ENCODE results near the gene PSG6.
"Not testable (repeated sequence)": the region's sequence is repeated elsewhere in the genome, so short reads cannot be mapped to it uniquely, and the experiment has no call there.

PSG6 gene

DNA sequence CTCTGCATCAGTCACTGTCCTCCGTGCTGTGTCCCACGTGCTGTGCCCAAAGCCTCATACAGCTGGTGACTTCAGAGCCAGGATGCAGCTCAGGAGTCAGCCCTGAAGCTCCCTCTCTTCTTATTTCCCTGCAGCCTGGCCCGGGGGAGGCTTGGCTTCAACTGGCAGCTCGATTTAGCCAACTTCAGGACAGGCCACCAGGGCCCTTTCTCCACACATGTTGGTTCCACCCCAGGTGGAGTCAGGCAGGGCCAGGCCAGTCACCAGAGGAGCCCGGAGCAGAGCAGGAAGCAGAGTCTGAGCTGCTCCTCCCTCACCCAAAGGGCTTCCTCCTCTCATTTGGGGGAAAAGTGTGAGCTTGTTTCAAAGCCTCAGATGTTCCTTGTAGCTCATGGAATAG lies 11.5 kb downstream of the PSG6 start:
- DNase-seq: not testable (repeated sequence)

DNA sequence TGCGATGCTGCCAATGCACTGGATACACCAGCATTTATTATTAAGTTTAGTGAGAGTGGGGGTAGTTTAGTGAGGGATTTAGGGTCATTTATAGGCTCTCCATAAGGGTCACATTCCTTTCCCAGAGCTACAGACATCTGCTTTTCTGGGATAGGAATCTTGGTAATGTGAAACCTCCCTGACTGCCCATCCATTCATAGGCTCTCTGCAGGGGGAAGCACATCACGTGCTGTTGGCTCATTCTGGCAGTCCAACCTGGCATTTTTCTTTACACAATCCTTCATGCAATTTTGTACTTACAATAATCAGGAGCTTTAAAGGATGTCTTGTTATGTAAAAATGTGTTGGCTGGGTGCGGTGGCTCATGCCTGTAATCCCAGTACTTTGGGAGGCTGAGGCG lies 17.1 kb downstream of the PSG6 start:
- DNase-seq: not testable (repeated sequence)

DNA sequence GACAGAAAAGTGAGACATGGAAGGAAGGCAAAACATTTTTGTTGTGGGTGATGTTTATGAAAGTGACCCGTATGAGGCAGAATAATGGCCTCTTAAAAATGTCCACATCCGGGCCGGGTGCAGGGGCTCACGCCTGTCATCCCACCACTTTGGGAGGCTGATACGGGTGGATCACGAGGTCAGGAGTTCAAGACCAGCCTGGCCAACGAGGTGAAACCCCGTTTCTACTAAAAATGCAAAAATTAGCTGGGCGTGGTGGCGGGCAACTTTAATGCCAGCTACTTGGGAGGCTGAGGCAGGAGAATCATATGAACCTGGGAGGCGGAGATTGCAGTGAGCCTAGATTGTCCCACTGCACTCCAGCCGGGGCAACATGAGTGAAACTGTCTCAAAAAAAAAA lies 18.0 kb downstream of the PSG6 start:
- not testable (repeated sequence) for DNase-seq

DNA sequence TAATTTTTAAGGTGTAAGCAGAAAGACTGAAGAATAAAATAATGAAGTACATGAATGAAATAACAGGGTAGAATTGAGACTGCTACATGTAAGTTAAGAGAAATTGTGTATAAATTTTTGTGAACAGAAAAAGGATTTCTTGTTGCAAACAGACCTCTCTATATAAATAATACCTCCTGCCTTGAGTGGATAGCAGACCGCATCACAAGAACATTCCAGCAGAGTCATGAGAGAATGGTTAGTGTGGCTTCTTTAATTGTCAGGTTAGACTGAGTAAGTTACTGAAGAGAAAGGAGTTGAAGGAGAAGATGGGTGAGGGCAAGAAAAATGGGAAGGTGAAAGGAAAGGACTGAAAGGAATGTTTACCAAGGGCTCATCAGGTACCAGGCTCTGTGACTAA lies 18.6 kb downstream of the PSG6 start:
- not testable (repeated sequence) for DNase-seq

DNA sequence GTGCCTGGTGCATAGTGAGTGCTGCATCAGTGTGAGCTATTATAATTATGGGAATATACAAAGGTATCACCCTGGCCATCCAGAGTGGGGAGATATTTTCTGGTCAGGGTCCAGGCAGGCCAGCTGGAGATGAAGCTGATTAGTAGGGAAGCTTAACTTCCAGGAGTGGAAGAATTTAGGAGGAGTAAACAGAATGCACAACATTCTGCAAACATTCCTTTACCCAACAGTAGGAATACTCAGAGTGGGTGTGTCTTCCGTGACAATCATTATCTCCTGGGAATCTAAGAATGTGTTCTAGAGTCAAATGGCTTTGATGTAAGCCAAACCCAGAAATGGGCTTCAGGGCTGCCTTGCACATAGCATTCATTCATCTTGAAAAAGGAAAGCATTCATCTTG lies 19.0 kb downstream of the PSG6 start:
- not testable (repeated sequence) for DNase-seq

DNA sequence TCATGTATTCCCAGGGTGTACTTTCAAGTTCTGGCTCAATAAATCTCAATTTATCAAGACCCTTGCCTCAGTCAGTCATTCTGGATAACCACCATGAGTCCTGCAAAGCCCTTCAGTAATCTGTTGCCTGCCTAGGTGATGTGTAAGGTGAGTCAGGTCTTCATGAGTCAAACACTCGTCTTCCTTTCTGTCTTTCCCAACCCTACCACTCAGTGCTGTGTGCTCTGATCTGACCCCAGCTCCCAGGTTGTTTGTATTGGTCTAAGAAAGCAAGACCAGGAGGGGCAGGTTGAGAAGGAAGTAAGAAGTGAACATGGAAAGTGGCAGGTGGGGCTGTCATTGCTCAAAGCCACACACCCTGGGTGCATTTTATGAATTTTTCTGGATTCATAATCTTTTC lies 20.0 kb downstream of the PSG6 start:
- DNase-seq: not testable (repeated sequence)

DNA sequence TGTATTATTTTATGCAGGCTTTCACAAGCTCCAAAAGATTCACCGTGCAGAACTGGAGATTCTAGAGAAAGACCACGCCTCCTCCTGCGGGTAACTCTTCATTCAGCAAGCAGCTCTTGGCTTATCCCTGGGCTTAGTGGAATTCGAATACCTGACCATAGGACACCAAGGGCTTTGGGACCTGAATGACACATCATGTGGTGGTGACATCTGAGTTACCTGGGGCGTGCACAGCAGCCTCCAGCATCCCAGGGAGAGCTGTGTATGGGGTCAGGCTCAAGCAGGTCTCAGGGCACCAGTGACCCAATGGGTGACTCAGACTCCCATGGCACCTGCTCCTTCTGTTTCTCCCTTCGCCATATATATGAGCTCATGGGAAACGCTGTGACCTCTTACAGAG lies 27.2 kb downstream of the PSG6 start:
- DNase-seq: not testable (repeated sequence)

DNA sequence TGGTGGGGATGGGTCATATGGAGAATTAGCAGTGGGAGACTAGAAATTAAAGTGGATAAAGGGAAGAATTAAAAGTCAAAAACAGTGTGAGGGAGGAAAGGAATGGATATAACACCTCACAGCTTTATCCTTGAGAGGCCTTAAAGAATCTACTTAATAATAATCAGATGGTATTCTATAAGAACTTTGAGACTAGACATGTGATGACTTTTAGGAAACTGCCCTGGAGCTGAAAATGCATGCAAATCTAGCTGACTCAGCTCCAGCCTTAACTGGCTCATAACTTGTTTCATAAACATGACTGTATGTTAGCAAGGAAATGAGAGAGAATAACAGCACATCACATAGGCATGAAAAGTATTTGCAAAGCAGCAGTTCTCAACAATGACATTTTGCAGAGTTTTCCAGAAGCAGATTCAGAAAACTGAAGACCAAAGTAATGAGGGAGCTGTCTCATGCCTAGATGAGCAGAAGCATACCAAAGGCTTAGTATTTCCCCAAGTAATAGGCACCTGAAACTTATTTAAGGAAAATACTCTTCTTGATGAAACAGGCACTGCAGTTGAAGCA lies 29.7 kb downstream of the PSG6 start:
- not testable (repeated sequence) for DNase-seq

DNA sequence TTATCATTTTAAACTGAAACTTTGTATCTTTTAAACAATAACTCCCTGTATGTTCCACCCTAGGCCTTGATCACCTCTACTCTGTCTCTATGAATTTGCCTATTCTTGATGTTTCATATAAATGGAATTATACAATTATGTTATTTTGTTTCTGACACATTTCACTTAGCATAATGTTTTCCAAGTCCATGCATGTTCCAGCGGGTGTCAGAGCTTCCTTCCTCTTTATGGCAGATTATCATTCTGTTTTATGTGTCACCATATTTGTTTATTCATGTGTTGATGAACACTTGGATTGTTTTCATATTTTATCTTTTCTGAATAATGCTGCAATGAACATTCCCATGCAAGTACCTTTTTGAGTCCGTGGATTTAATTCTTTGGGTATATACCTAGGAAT lies 35.0 kb downstream of the PSG6 start:
- DNase-seq: not testable (repeated sequence)

DNA sequence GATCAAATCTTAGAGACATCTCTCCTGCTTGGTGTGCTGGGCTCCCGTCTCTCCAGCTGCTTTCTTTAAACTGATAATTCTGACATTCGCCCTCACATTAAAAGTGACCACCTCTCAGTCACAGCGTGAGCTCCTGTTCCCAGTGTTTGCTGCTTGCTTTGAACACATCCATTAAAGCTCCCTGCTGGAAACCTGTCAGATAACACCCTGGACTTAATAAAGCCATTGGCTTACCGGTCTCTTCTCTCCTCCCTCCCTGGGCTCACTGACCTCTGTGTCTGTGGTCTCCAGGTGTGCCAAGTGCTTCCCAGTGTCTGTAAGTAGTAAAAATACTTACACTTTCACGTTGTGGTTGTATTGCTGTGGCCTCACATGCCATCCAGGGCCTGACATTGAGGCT lies 35.7 kb downstream of the PSG6 start:
- DNase-seq: not testable (repeated sequence)

DNA sequence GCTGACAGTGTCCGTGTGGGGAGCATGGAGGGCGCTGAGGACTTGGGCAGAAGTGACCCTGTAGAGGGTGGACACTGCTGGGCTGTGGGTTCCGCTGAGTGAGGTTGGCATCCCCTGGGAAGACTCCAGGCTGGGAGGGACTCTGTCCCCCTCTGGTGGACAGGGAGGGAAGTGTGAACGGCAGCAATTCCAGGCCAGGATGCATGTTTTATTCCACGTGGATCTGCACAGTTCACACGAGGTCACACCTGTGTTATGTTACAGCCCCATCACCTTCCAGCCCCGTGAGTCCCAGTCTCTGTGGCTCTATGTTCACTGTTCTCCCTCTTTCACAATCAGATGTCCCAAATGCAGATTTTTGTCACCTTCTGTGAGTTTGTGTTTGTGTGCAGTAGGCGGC lies 36.4 kb downstream of the PSG6 start:
- not testable (repeated sequence) for DNase-seq

DNA sequence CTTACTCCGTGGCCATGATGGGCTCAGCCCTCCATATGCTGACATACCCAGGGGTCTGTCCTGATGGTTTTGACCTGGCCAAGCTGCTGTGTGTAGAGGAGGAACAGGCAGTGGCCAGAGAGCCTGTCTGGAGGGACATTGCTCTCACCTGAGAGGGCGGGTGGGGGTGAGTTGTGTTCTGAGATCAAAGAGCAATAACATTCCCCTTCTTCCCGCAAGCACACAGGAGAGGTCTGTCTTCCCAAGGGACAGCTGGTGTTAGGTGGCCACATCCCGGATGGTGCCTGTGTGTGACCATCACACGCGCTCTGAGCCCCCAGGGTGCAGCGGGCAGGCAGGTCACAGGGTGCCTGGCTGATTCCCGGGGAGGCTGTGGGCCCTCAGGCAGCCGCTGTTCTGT lies 37.1 kb downstream of the PSG6 start:
- not testable (repeated sequence) for DNase-seq

DNA sequence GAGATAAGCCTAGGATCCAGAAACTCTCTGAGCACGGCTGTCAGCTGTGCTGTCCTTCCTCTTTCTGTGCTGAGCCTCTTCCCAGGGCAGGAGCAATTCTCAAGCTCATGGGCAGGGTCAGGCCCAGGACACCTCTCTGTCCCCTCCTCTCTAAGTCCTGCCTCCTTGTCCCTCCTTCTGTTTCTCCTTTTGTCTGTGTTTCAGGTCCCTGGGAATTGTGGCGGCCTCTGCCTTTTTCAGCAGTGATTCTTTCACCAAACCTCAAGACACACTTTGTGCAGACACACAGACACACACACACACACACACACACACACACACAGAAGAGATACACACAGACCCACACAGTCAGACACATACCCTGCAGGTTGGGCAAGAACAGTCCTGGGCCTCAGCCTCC lies 38.1 kb downstream of the PSG6 start, which contains the start of gene PSG1:
Gene PSG1 (minus strand): TSS at position 101 of the 400 bp plus-strand sequence. CDS start 132 bp downstream, outside the sequence.
- DNase-seq: no peak

DNA sequence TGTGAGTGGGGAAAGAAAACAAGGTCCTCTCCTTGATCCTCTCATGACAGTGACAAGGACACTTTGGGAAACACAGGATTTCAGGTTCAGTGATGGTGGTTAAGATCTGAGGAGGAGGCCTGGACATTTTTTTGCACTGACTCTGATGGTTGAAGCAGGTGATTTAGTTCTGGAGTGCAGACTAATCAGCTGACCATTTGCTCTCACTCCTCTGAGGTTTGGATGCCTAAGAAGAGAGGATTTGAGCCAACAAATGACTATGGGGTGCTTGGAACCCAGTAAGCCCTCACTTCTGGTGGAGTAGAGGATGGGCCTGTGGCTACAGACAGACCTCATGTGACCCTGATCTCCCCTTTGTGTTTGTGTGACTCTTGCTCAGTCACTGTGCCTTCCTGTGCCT lies 41.1 kb downstream of the PSG6 start:
- DNase-seq: not testable (repeated sequence)

DNA sequence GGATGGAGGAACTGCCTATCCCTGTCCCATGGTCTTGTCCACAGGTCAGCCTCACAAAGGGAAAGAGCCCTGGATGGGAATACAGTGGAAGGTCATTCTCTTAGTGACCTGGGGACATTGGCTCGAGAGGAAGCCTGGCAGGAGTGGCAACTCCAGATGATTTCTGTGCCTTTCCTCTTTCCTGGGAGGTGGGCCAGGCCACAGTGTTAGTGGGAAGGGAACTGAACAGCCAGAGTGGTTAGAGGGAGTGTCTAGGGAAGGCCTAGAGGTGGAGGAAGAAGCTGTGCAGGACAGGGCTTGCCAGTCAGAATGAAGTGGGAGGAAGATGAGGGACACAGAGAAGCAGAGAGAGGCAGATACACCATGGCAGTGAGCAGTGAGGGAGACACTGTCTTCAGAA lies 41.8 kb downstream of the PSG6 start:
- not testable (repeated sequence) for DNase-seq

DNA sequence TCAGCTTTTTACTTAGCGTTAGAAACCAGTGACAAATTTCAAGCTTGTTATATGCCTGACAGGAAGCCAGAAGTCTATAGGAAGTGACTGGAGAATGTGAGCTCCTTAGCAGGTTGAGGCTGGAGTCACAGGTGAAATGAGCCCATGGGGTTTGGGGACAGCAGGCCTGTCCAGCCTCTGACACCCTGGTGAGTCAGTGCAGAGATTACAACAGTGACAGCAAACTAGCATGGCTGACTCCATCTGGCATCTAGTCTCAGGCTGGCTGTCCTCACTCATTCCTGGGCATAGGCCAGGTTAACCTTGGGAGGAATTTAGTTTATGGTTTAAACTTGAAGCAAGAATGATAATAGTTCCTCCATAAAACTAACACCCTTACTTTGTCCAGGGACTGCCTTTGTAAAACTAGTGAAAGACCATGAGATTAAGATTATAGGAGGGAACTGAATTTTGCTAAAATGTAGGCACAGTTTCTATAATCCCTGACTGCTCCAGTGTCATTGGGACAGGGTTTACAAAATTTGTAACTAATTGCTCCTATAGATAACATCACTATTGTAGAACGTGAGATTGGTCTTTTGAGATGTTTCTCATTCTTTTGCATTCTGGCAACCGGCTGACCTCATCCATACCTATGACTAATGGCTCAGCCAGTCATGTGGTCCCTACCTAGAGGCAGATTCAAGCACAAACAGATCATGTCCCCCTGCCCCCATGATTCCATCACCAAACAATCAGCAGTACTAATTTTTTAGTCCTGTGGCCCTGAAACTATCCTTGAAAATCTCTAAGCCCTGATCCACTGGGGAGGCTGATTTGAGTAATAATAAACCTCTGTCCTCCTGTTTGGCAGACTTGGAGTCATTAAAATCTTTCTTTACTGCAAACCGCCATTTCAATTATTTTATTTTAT lies 42.5 kb downstream of the PSG6 start:
- DNase-seq: not testable (repeated sequence)

DNA sequence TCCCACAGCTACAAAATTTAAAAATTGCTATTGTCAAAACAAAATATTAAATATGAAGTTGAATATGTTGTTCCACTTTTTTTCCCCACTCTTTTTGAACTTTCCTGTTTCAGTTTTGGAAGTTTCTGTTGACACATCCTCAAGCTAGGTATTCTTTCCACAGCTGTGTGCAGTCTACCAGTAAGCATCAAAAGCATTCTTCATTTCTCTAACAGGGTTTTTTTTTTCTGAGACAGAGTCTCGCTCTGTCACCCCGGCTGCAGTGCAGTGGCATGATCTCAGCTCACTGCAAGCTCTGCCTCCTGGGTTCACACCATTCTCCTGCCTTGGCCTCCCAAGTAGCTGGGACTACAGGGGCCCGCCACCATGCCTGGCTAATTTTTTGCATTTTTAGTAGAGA lies 43.6 kb downstream of the PSG6 start:
- not testable (repeated sequence) for DNase-seq

DNA sequence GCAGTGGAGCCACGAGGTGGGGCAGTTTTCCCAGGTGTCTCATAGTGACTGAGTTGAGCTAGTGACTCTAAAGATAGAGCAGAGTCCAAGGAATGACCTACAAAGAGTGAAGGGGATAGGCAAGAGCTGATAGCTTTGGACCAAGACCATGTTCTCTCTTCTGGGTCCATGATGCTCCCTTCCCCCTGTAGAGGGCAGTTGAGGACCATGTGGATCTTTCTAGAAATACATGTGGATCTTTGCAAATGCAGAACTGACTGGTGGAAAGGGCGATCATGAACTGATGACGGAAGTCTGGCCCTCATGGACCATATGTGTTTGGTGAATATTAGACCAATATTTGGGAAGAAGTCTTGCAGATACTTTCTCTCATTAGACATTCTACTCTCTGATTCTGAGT lies 45.1 kb downstream of the PSG6 start:
- no peak for DNase-seq

DNA sequence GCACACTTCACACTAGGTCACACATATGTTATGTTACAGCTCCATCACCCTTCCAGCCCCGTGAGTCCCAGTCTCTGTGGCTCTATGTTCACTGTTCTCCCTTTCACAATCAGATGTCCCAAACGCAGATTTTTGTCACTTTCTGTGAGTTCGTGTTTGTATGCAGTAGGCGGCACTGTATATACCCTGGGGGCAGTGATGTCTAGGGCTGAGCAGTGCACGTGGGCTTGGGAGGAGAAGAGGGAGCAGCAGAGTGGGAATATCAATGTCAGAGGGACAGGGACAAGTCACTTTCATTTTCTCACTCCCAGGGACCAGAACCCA lies 60.2 kb downstream of the PSG6 start:
- DNase-seq: no peak

DNA sequence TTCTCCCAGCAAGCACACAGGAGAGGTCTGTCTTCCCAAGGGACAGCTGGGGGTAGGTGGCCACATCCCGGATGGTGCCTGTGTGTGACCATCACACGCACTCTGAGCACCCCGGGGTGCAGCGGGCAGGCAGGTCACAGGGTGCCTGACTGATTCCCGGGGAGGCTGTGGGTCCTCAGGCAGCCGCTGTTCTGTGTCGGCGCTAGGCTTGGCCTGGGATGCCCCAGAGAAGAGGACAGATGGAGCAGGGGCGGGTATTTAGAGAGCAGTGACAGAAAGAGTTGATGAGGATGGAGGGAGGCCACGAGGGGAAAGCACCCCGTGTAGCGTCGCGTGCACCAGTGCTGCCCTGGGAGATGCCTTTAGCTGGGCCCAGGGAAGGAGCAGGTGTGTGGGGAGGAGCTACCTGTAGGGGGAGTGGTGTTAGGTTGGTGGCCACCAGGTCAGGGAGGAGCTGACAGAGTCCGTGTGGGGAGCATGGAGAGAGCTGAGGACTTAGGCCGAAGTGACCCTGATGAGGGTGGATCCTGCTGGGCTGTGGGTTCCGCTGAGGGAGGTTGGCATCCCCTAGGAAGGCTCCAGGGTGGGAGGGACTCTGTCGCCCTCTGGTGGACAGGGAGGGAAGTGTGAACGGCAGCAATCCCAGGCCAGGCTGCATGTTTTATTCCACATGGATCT lies 60.7 kb downstream of the PSG6 start:
- DNase-seq: not testable (repeated sequence)

DNA sequence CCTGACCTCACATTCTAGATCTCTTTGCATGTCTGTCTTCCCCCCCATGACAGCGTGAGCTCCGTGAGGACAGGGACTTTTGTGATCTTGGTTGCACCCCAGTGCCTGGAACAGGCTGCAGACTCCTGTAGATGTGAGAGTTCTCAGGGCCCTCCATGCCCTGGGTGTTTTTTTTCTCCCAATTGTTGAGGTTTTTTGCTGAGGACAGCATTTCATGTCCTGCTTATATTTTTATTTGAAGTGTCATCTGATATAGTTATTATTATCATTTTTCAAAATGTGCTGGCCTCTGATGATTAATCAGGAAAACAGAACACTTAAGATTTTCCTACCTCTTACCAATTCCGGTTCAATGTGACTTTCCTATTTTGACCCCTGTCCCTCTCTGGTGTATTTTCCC lies 62.9 kb downstream of the PSG6 start:
- DNase-seq: not testable (repeated sequence)

DNA sequence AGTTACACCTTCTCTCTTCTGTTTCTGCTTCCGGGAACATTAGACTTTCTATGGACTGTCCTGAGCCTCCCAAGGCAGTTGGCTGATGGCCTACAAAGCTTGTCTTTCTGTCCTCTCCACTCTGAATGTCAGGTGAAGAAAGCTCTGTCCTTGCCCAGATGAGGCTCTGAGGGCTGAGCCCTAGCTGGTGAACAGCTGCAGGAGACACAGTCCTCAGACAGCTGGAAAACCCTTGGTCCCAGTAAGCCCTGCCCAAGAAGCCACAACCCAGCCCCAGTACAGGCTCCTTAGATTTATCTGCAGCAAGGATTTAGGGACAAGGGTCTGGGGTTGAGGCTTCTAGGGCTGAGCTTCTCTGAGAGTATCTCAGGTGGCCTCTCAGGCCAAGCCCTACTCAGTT lies 64.5 kb downstream of the PSG6 start:
- DNase-seq: not testable (repeated sequence)

DNA sequence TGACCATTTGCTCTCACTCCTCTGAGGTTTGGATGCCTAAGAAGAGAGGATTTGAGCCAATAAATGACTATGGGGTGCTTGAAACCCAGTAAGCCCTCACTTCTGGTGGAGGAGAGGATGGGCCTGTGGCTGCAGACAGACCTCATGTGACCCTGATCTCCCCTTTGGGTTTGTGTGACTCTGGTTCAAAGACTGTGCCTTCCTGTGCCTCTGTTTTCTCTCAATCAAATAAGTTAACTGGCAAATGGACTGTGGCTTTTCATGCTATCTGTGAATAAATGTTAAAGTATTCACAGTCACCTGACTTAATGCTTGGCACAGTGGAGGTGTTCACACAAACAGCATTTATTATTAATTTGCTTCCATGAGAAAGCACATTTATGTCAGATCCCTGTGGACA lies 64.9 kb downstream of the PSG6 start:
- not testable (repeated sequence) for DNase-seq

All from 8988T (cell line).